Left kidney (tissue), 2 donors: ENCODE measurements around the gene HCN2. TPM values are rescaled to one million over a fixed set of nuclear protein-coding genes. Genes with fewer than 3 reads are reported as not detected.
"Not testable (repeated sequence)": the region's sequence is repeated elsewhere in the genome, so short reads cannot be mapped to it uniquely, and the experiment has no call there.

Experiments used
- DNase-seq: peaks from one replicate; pipeline ENCODE4 v3.0.0-alpha.2; 2013
- polyA plus RNA-seq: library from polyadenylated mRNA; unstranded; fragments of 120-200 nt; gene quantifications from one replicate; pipeline ENCODE4 v1.2.1, GENCODE V29; 2013; ENCODE audit not compliant: insufficient read length

Gene HCN2
- polyA plus RNA-seq, 1 donor, result 0.32 TPM

- not testable (repeated sequence) for DNase-seq
Measured at GRCh38 chr19:603302-603639, 13.6 kb downstream of the HCN2 start.

GRCh38 chr19:603779-604178 lies 14.1 kb downstream of the HCN2 start:
- DNase-seq, result not testable (repeated sequence)

- no peak for DNase-seq
Measured at GRCh38 chr19:604355-604754, 14.7 kb downstream of the HCN2 start.

DNA sequence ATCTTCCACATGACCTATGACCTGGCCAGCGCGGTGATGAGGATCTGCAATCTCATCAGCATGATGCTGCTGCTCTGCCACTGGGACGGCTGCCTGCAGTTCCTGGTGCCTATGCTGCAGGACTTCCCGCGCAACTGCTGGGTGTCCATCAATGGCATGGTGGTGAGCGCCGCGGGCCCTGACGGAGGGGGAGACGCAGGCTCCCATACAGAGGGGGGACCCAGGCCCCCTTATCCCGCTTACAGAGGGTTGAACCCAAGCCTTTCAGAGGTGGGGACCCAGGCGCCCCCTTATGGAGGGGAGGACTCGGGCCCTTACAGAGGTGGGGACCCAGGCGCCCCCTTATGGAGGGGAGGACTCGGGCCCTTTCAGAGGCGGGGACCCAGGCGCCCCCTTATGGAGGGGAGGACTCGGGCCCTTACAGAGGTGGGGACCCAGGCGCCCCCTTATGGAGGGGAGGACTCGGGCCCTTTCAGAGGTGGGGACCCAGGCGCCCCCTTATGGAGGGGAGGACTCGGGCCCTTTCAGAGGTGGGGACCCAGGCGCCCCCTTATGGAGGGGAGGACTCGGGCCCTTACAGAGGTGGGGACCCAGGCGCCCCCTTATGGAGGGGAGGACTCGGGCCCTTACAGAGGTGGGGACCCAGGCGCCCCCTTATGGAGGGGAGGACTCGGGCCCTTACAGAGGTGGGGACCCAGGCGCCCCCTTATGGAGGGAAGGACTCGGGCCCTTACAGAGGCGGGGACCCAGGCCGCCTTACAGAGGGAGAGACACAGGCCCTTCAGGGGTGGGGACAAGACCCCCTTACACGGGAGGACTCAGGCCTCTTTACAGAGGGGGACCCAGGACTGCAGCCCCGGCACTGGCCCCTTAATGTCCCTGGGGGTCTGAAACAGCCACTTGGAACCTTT lies 15.6 kb downstream of the HCN2 start:
- DNase-seq, result not testable (repeated sequence)

DNA sequence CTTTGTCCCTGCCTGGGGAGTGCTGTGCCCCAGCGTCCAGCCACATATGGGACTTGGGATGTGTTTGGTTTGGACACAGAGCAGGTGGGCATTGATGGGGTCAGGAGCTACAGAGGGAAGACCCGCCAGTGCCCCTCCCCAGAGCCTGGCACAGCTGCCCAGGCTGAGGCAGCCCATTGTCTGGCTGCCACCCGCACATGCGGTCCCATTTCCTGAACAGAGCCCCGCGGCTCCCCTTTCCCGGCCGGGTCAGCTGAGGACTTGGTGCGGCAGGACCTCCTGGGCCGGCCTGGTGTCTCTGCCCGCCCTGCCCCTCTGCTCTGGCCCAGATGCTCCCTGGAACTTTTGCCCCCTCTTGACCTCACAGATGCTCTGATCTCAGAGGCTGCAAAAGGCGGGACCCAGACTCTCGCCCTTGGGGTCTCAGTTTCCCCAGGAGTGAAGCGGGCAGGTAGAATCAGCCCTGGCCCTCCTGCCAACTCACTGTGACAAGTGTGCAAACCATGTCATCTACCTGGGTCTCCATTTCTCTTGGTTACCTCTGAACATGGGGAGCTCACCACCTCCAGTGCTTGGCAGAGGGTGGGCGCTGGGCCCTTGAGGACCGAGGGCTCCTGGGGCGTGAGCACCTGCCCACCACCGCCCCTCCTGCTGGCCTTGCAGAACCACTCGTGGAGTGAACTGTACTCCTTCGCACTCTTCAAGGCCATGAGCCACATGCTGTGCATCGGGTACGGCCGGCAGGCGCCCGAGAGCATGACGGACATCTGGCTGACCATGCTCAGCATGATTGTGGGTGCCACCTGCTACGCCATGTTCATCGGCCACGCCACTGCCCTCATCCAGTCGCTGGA lies 17.8 kb downstream of the HCN2 start:
- no peak for DNase-seq

DNA sequence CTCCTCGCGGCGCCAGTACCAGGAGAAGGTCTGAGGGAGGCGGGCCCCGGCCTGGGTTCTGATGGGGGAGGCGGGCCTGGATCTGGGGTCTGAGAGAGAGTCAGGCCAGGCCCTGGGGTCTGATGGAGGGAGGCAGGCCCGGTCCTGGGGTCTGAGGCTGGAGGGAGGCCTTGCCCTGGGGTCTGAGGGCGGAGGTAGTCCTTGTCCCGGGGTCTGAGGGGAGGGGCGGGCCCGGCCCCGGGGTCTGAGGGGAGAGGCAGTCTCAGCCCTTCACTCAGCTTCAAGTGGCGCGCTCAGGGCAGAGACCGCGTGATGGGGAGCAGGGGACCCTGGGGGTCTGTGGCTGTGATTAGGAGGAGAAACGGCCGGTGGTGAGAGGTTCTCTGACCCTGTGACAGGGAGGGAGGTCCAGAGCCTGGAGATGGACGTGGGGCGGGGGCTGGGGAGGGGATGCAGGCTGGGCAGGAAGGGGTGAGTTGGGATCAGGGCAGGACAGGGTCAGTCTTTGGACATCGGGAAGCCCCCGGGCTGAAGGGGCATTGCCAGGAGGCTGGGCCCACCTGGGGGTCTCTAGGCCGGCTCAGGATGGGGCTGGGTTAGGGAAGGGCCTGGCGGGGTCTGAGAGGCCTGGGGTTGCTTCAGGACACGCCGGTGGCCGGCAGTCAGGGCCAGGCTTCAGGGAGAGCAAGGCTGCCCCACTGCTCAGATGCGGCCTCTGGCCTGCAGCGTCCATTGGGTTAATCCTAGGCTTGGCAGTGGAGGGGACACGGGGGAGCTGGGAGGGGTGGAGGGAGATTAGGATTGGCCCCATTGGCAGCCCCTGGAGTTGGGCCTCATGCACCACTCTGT lies 18.7 kb downstream of the HCN2 start:
- DNase-seq, result no peak

GRCh38 chr19:609004-609346 lies 19.3 kb downstream of the HCN2 start:
- no peak for DNase-seq

DNA sequence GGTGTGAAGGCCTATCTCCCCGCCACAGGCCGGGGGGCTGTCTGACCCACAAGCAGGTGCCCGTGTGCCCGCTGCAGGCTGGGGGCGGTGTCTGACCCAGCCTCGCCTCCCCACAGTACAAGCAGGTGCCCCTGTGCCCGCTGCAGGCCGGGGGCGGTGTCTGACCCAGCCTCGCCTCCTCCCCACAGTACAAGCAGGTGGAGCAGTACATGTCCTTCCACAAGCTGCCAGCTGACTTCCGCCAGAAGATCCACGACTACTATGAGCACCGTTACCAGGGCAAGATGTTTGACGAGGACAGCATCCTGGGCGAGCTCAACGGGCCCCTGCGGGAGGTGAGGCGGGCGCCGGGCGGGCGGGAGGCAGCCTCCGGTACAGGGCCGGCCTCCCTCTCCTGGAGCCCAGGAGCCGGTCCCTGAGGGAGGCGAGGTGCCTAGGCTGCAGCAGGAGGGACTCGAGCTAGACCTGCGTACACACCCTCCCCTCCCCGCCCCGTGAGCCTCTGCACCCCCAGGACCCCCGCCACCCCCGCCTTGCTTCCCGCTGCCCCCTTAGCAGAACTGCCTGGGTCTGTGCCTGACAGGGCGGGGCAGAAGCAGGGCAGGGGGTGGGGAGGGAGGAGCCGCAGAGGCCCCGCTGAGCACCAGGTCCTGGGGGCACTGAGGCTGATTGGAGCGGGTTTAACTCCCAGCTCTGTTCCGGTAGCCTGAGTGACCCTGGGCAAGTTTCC lies 20.6 kb downstream of the HCN2 start:
- DNase-seq, result no peak

GRCh38 chr19:610801-611480 lies 21.3 kb downstream of the HCN2 start:
- no peak for DNase-seq

DNA sequence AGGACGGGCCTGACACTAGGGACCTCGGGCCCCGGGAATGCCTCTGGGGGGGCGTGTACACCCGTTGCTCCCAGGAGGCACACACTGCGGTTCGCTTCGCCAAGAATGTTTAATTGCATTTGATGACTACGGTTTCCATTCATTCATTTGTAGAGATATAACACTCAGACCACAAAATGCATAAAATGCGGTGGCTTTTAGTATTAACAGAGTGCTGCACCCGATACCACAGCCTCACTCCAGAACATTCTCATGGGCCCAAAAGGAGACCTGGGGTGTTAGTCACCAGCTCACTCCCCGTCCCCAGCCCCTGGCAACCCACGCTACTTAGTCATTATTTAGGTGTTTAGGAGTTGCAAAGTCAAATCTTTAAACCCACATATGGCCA lies 21.8 kb downstream of the HCN2 start:
- no peak for DNase-seq

GRCh38 chr19:612941-613340 lies 23.3 kb downstream of the HCN2 start:
- DNase-seq, result no peak

- DNase-seq, result no peak
Measured at GRCh38 chr19:613732-614567, 24.3 kb downstream of the HCN2 start.

- DNase-seq, result no peak
Measured at GRCh38 chr19:615619-616018, 25.9 kb downstream of the HCN2 start.

- DNase-seq, result no peak
Measured at GRCh38 chr19:616062-616700, 26.5 kb downstream of the HCN2 start.

GRCh38 chr19:616747-617526 lies 27.3 kb downstream of the HCN2 start:
- no peak for DNase-seq

- no peak for DNase-seq
Measured at GRCh38 chr19:617551-618246, 28.0 kb downstream of the HCN2 start.

- no peak for DNase-seq
Measured at GRCh38 chr19:618247-618619, 28.6 kb downstream of the HCN2 start.

DNA sequence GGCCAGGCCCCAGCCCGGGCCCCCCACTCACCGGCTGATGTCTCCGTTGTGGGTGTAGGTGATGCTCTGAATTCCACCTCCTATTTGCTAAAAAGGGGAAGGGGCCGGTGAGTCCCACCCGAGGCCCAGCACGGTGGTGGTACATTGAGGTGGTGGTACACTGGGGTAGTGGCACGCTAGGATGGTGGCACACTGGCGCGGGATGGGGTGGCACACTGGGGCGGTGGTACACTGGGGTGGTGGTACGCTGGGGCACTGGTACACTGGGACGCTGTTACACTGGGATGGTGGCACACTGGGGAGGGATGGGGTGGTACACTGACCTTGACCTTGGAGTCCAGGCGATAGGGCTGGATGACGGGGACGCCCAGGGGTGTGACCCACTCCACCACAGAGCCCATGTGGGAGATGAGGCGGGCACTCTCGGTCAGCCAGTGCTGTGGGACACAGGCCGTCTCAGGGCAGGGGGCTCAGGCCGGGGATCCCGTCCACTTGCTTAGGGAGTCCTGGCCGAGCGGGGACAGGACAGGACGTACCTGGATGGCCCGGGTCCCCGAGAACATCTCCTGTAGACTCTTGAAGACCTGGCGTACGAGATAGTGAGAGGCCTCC lies 29.1 kb downstream of the HCN2 start:
- DNase-seq, result no peak
